HG03558 (cell line): ENCODE measurements around the gene SEMA7A.
"Not testable (repeated sequence)": the region's sequence is repeated elsewhere in the genome, so short reads cannot be mapped to it uniquely, and the experiment has no call there.

Experiments
- ATAC-seq: cut with Tn5 transposase; IDR thresholded peaks from one replicate; pipeline ENCODE4 v1.9.1; 2021; ENCODE audit warnings: moderate number of reproducible peaks; ENCODE audit not compliant: unreplicated experiment; ENCODE audit errors: extremely low read depth

The SEMA7A gene

GRCh38 chr15:74433592-74434262 is at the start of gene SEMA7A:
SEMA7A (minus strand) TSS chr15:74433958; CDS start chr15:74433918, 40 bp downstream.
- no peak for ATAC-seq

GRCh38 chr15:74482661-74483060 is 48.9 kb upstream of the SEMA7A start:
- no peak for ATAC-seq

GRCh38 chr15:74480364-74480763 is 46.6 kb upstream of the SEMA7A start:
- not testable (repeated sequence) for ATAC-seq

- not testable (repeated sequence) for ATAC-seq
These were observed 37.9 kb upstream of the SEMA7A start for GRCh38 chr15:74471621-74472020.

- no peak for ATAC-seq
These were observed 37.1 kb upstream of the SEMA7A start for GRCh38 chr15:74470631-74471395.

- no peak for ATAC-seq
These were observed 34.7 kb upstream of the SEMA7A start for GRCh38 chr15:74468341-74469032.

- no peak for ATAC-seq
These were observed 32.8 kb upstream of the SEMA7A start for GRCh38 chr15:74466570-74466969.

GRCh38 chr15:74464897-74465296 is 31.1 kb upstream of the SEMA7A start:
- ATAC-seq = no peak

GRCh38 chr15:74464216-74464615 is 30.5 kb upstream of the SEMA7A start:
- no peak for ATAC-seq

- ATAC-seq = no peak
These were observed 29.9 kb upstream of the SEMA7A start for GRCh38 chr15:74463634-74464033.

GRCh38 chr15:74461847-74462511 is 28.2 kb upstream of the SEMA7A start:
- ATAC-seq = no peak

GRCh38 chr15:74460871-74461846 is 27.4 kb upstream of the SEMA7A start, which contains the start of gene UBL7:
UBL7 (minus strand) TSS chr15:74461160; CDS start chr15:74458867, 2,293 bp downstream.
- peak; percentile 71 for ATAC-seq

GRCh38 chr15:74460298-74460697 is 26.5 kb upstream of the SEMA7A start:
- ATAC-seq = no peak

GRCh38 chr15:74459798-74460197 is 26.0 kb upstream of the SEMA7A start:
- ATAC-seq = not testable (repeated sequence)

- no peak for ATAC-seq
These were observed 24.7 kb upstream of the SEMA7A start for GRCh38 chr15:74458473-74458872.

GRCh38 chr15:74457036-74457435 is 23.3 kb upstream of the SEMA7A start:
- not testable (repeated sequence) for ATAC-seq

GRCh38 chr15:74454764-74455500 is 21.2 kb upstream of the SEMA7A start:
- no peak for ATAC-seq

- no peak for ATAC-seq
These were observed 20.4 kb upstream of the SEMA7A start for GRCh38 chr15:74453925-74454763.
